Kidney (tissue), 14 donors: Measurements from ENCODE around the gene DDAH1. TPM values are rescaled to one million over a fixed set of nuclear protein-coding genes. Genes with fewer than 3 reads are reported as not detected.

Experiments used
- DNase-seq, 5 donors: peaks; one replicate each; pipeline ENCODE4 v3.0.0-alpha.2; 2013 to 2020
- FAIRE-seq: peaks from 2 replicates; lab custom pipeline; 2012; peaks lifted over from hg19 to GRCh38; lab: Jason Lieb, UNC
- H3K27ac ChIP-seq, 2 donors: one replicate each; pipeline ENCODE4 v1.7.0; 2013; ENCODE audit warnings: low read depth in 2 of 2, low read length in 2 of 2, inconsistent platforms in 1 of 2
- H3K27me3 ChIP-seq: one replicate; pipeline ENCODE4 v1.7.1; 2013; ENCODE audit warnings: low read length, inconsistent platforms; ENCODE audit not compliant: control insufficient read depth, insufficient read depth
- H3K36me3 ChIP-seq, 3 donors: one replicate each; pipeline versions ENCODE4 v1.7.0 to v1.7.1; 2013; ENCODE audit warnings: low read length in 3 of 3, control low read depth in 1 of 3, inconsistent platforms in 1 of 3; ENCODE audit not compliant: insufficient read depth in 3 of 3, control insufficient read depth in 2 of 3
- H3K4me1 ChIP-seq, 3 donors: one replicate each; pipeline versions ENCODE4 v1.7.0 to v1.7.1; 2013; ENCODE audit warnings: low read length in 3 of 3, inconsistent platforms in 1 of 3, low read depth in 1 of 3; ENCODE audit not compliant: control insufficient read depth in 2 of 3, insufficient read depth in 2 of 3
- H3K4me3 ChIP-seq, 3 donors: one replicate each; pipeline versions ENCODE4 v1.7.0 to v1.8.1; 2013; ENCODE audit warnings: low read length in 3 of 3, control low read depth in 1 of 3, inconsistent platforms in 1 of 3
- H3K9ac ChIP-seq, 3 donors: one replicate each; pipeline versions ENCODE4 v1.7.0 to v1.7.1; 2013; ENCODE audit warnings: low read length in 3 of 3, control low read depth in 1 of 3, inconsistent platforms in 1 of 3
- H3K9me3 ChIP-seq, 3 donors: one replicate each; pipeline versions ENCODE4 v1.7.0 to v1.7.1; 2013; ENCODE audit warnings: low read length in 3 of 3, control low read depth in 1 of 3, inconsistent platforms in 1 of 3; ENCODE audit not compliant: control insufficient read depth in 2 of 3, insufficient read depth in 1 of 3
- CTCF ChIP-seq: IDR thresholded peaks from 3 replicates; pipeline ENCODE4 v1.5.1; 2012; ENCODE audit warnings: mild to moderate bottlenecking, moderate library complexity, borderline replicate concordance; ENCODE audit not compliant: insufficient read depth; ENCODE audit errors: extremely low read depth
- intact Hi-C: fragments of 100-400 bp; cut with DNase I; formaldehyde crosslinking; loops from one replicate; pipeline ENCODE4 v1.11.1; 2022
- polyA plus RNA-seq: library from polyadenylated mRNA; stranded (reverse); fragments of 350-450 nt; fragmentation: Illumina TruSeq; extraction: RNeasy Lipid Tissue Mini Kit (QIAGEN cat#74804); gene quantifications from one replicate; pipeline ENCODE4 v1.2.3, GENCODE V29; 2014; ENCODE audit warnings: low read depth, low replicate concordance; ENCODE audit not compliant: insufficient read depth
- total RNA-seq: library from RNA; stranded (reverse); fragmentation: NEBNext Ultra II Directional; extraction: Animal tissue kit (Norgen Biotek cat#: 25700); gene quantifications from one replicate; pipeline ENCODE4 v1.2.1, GENCODE V29; 2021
- donor health status: control.
- donor health status: control.
- donor health status: control.
- donor health status: control.
- donor health status: control.
- donor health status: DM: yes; HTN: yes; CAD: no.
- donor health status: Normal renal cell carcinoma (clear cell type).

The DDAH1 gene
- total and polyA plus RNA-seq, 2 donors from 2014 or later: 73.1 to 98.9 TPM

GRCh38 chr1:85363521-85363920, 101.4 kb downstream of the DDAH1 start:
- no peak for TF ChIP-seq CTCF
- no peak for DNase-seq
- intact Hi-C loops: no loop called here
- no peak overlapping the region for H3K9ac ChIP-seq
- H3K27ac ChIP-seq: no peak overlapping the region
- no peak overlapping the region for H3K4me3 ChIP-seq
- H3K4me1 ChIP-seq: peaks cover 4 to 26% (median 4%) of the 10 kb centered on the region in 3 donors
- H3K36me3 ChIP-seq: no peaks in the 10 kb centered on the region
- FAIRE-seq: no peak
- H3K27me3 ChIP-seq: no peaks in the 10 kb centered on the region
- no peaks in the 10 kb centered on the region for H3K9me3 ChIP-seq

GRCh38 chr1:85363092-85363491, 101.9 kb downstream of the DDAH1 start:
- no peak overlapping the region for H3K4me3 ChIP-seq
- no peak overlapping the region for H3K9ac ChIP-seq
- H3K36me3 ChIP-seq: no peaks in the 10 kb centered on the region
- DNase-seq: no peak
- intact Hi-C loops: no loop called here
- TF ChIP-seq CTCF: no peak
- no peak for FAIRE-seq
- no peaks in the 10 kb centered on the region for H3K27me3 ChIP-seq
- peaks cover 4 to 26% (median 4%) of the 10 kb centered on the region in 3 donors for H3K4me1 ChIP-seq
- H3K9me3 ChIP-seq: no peaks in the 10 kb centered on the region
- H3K27ac ChIP-seq: no peak overlapping the region

GRCh38 chr1:85361606-85362296, 103.2 kb downstream of the DDAH1 start:
- Histone ChIP-seq H3K27me3 (no peaks in the 10 kb centered on the region), H3K9me3 (no peaks in the 10 kb centered on the region), H3K4me3 (no peak overlapping the region), H3K36me3 (no peaks in the 10 kb centered on the region), H3K9ac (no peak overlapping the region), H3K4me1 (peaks cover 4 to 29% (median 4%) of the 10 kb centered on the region in 3 donors), H3K27ac (no peak overlapping the region)
- TF ChIP-seq CTCF: no peak
- intact Hi-C loops: no loop called here
- FAIRE-seq (no peak), DNase-seq (peak in 1 of 5 donors; percentile 57)
